NCI-H2029 treated with DMSO at 0.1 percent for 48 hours (cell line): ENCODE data around the gene PLCD4.
A peak's percentile ranks its signal among the peaks of the same experiment; 100 is the strongest.

Experiments
- DNase-seq: peaks from one replicate; lab custom pipeline; 2025; lab: John Stamatoyannopoulos, UW

Gene PLCD4

DNA sequence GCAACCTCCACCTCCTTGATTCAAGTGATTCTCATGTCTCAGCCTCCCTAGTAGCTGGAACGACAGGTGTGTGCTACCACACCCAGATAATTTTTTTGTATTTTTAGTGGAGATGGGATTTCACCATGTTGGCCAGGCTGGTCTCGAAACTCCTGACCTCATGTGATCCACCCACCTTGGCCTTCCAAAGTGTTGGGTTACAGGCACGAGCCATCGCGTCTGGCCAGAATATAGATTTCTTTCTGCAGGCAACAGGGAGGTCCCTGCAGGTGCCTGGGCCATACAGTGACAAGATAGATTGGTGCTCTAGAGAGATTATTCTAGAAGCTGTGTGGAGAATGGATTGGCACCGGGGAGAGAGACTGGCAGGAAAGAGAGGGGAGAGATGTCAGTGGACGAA, 13.3 kb downstream of the PLCD4 start:
- DNase-seq, result no peak

DNA sequence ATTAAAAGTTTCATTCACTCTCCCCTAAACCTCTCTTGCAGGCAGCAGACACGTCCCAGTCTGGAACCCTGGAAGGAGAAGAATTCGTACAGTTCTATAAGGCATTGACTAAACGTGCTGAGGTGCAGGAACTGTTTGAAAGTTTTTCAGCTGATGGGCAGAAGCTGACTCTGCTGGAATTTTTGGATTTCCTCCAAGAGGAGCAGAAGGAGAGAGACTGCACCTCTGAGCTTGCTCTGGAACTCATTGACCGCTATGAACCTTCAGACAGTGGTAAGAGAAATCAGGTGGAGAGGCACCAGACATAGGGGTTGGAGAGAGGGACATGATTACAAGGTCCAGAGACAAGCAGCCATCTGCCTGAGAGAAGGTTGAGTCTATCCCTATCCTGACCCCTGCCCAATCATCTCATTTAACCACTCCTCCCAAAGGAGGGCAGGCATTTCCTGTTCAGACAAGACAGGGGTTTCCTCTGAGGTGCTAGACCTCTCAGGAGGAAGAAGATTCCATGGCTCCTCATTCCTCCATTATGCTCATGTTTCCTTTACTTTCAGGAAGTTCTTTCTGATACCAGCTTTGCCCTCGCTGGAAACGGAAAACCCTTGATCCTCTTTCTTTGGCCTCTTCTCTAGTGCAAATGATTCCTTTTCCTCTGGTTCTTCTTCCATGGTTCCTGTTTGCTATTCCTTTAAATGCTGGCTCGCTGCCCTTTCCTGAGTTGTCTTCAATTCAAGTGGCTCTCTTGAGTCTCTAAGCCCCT, 15.1 kb downstream of the PLCD4 start:
- DNase-seq, result no peak

DNA sequence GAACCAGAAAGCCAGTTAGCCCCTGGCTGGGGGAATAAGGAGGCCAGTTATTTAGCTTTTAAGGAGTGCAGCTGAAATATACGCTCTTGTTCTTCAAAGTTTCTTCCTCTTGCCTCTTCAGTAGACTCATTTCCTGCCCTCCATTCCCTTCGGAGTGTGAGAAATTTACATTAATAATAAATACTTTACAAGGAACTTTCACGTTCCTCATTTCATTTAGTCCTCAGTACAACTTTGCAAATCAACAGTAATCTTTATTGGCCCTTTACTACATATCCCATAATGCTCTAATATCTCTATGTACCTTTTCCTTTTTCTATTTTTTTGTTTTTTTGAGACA, 15.6 kb downstream of the PLCD4 start:
- DNase-seq, result no peak

DNA sequence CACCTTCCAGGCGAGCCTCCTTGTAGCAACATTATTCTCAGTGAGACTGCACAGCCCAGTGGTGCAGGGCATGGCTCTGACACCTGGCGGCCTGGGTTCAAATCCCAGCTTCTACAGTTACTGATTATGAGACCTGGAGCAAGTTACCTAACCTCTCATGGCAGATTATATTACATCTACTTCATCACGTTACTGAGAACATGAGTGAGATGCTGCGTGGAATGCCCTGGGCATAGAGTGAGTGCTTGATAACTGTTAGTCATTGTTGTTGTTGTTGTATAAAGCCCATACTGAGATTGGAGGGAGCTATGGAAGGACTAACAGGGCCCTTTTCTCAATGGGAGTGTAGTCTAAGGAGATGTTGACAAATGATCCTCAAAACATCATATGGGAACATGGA, 18.7 kb downstream of the PLCD4 start:
- no peak for DNase-seq

DNA sequence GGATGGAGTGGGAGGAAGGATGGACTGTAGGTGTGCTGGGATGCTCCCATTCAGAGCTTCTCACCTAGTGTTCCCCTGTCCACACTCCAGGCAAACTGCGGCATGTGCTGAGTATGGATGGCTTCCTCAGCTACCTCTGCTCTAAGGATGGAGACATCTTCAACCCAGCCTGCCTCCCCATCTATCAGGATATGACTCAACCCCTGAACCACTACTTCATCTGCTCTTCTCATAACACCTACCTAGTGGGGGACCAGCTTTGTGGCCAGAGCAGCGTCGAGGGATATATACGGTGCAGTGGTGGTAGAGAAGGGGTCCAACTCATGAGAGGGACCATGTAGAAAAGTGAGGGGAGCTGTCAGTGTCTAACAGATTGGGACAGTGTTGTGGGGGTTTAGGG, 20.2 kb downstream of the PLCD4 start:
- DNase-seq, result no peak

DNA sequence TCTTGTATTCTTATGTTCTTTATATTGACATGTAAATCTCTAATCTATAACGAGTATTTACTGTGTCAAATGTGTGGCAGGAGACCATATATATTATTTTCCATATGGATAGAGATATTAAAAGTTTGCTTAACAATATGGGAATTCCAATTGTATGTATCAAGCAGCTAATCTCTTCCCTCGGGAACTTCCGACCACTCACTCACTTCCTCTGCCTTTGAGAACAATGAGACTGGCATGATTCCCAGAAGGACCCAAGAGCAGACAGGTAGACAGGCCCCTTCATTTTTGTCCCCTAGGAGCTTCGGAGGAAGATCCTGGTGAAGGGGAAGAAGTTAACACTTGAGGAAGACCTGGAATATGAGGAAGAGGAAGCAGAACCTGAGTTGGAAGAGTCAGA, 24.1 kb downstream of the PLCD4 start:
- no peak for DNase-seq

DNA sequence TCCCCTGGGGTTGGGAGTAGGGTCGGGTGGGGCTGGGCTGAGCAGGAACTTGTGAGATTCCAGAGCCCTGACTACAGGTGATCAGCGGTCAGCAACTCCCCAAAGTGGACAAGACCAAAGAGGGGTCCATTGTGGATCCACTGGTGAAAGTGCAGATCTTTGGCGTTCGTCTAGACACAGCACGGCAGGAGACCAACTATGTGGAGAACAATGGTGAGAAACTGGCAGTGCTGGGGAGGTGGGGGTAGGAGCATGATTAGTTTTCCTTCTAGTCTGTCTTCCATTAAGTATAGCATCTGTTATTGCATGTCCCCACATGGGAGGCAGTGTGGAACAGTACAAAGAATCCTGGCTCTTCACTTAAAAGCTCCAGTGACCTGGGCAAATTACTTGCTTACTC, 28.0 kb downstream of the PLCD4 start:
- no peak for DNase-seq

DNA sequence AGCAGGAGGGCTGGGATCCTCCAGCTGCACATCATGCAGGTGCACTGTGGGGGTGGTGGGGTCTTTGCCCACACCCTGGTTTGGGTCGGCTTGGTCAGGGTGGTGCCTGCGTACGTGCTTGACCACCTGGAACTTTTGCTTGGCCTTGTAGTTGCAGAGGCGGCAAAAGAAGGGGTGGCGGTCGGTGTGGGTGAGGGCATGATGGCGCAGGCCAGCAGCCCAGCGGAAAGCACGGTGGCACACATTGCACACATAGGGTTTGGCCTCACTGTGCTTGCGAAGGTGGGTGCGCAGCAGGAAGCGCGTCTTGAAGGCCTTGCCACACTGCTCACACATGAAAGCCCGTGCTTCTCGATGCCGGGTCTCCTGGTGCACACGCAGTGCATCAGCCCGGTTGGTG, 30.7 kb downstream of the PLCD4 start:
- DNase-seq, result no peak

DNA sequence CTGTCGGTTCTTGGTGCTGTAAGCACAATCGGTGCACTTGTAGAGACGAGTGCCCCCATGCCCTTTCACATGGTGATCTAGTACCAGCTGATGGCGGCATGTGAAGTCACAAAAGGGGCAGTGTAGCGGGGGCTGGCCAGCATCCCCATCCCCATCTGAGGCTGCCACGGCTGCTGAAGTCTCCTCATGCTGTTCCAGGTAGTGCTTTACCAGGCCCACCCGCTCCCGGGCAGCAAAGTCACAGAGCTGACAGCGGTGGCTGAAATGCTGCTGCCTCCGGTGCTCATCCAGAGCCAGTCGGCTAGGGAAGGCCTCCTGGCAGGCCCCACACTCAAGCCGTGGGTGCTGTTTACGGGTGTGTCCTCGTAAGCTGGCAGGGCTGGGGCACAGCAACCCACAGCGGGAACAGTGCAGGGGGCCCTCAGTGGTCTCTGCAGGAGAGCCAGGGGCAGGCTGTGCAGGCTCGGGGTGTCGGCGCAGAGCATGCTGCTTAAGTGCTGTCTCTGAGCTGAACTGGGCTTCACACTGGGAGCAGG, 34.5 kb downstream of the PLCD4 start:
- DNase-seq, result no peak

DNA sequence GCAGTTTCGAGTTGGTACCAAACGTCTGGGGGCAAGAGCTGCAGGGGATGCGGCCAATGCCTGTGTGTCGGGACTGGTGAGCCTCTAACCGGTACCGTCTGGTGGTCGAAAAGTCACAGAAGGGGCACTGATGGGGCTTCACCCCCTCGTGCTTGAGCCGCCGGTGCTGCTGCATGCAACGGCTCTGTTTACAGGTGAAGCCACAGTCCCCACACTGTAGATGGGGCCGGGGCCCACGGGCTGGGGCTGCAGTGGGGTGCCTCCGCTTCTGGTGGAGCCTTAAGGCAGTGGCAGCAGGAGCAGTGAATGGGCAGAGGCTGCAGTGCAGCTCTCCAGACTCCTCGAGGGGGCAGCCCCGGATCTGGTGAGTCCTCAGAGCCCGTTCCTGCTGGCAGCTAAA, 35.1 kb downstream of the PLCD4 start:
- no peak for DNase-seq

DNA sequence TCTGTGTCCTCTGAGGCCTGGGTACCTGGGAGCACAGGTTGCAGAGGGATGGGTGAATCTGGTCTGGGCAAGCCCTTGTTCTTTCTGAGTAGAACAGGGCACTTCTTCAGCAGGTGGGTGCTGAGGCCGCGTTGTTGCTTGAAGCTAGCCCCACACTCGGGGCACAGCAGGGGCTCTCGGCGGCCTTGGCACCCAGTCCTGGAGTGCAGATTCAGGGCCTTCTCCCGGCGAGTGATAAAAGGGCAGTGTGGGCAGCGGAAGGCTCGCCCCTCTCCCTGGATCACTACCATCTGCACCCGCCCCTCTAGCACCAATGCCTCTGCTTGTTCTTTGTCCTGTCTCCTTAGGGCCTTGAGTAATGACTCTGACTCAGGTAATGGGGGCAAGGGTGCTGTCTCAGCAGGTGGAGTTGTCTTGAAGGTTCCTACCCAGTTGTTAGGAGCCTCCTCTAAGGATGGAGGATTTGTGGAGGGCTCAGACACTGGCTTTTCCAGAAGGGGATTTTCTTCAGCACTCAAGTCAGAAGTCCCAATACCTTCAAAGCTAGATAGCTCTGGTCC, 36.1 kb downstream of the PLCD4 start:
- DNase-seq, result no peak

DNA sequence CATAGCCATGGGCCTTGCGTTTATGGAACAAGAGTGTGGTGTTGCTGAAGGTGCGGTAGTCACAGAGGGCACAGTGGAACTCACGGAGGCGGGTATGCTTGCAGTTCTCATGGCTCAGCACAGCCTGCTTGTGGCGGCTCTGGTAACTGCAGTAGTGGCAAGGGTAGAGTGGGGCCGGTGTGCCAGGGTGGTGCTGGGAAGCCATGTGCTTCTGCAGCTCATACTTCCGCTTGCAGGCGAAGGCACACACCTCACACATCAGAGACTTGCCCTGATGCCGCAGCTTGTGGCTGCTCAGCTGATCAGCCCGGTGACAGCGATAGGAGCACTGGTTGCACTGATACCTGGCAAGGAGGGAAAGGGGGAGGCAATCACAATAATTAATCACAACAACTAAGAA, 37.0 kb downstream of the PLCD4 start:
- DNase-seq, result no peak

DNA sequence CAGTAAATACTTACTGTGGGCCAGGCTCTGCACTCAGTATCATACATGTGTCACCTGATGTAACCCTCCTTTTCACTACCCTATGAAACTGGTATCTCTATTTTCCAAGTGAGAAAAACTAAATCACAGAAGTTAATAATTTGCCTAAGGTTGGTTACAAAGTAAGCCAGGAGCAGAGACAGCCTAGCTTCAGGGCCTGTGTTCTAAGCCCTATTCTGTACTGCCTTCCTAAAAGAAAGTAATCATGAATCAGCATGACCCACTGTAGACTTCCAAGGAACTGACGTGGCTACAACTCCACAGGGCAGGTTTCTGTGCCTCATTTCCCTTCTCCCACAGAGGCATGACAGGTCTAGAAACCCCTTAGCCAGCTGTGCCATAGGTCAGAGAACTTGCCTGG, 37.4 kb downstream of the PLCD4 start:
- DNase-seq, result no peak

DNA sequence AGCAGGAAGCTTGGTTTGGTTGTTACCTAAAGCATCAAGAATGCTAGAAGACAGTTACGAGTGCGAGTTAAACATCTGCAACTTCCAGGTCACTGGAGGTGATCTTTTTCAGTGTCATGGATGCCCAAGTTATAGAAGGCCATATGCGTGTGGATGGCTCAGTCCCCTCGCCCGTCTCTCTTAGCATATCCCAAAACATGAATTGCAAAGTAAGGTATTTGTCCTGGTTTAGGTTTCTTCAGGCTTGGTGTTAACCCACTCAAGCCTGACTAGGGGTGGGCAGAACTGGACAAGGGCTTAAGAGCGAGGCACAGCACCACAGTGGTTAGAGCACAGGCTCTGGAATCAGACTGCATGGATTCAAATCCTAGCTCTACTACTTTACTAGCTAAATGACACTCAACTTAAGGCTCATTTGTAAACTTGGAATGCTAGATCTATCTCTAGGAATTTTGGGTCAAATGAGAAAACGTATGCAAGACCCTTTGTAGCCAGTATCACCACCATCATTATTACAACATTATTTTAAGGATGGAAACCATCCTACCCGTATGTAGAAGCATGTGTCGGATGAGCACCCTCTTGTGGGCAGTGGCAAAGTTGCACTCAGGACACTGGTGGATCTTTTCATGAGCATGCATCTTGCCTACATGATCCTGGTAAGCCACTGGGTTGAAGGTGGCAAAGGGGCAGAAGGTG, 40.5 kb downstream of the PLCD4 start:
- DNase-seq, result no peak

DNA sequence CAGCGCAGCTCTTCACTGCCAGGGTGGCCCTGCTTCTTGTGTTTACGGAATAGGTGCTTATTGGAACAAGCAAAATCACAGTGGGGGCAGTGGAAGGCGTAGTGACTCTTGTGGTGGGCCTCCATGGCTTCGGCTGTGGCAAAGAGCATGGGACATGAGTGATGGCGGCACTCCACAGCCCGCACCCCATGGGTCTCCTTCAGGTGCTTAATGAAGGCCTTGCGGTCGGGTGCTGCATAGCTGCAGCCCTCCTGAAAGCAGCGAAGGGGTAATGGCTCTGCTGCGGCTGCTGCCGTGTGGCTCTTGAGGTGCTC, 41.0 kb downstream of the PLCD4 start:
- no peak for DNase-seq

DNA sequence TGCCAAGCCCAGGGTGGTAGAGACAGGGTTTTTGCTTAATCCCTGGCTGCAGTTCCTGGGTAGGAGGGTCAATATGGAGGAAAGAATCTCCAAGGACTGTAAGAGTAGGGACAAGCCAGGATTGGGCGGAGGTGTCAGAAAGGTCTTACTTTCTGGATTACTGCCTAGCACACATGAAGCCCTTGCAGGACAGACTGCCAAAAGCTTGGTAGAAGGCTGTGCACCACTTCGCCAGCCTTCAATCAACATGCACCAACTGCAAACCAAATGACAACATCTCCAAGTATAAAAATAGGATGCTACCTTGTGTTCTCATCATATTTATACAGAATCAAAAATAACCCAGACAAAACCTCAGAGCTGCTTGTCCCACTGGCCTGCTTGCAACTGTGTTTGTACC, 48.1 kb downstream of the PLCD4 start:
- no peak for DNase-seq

DNA sequence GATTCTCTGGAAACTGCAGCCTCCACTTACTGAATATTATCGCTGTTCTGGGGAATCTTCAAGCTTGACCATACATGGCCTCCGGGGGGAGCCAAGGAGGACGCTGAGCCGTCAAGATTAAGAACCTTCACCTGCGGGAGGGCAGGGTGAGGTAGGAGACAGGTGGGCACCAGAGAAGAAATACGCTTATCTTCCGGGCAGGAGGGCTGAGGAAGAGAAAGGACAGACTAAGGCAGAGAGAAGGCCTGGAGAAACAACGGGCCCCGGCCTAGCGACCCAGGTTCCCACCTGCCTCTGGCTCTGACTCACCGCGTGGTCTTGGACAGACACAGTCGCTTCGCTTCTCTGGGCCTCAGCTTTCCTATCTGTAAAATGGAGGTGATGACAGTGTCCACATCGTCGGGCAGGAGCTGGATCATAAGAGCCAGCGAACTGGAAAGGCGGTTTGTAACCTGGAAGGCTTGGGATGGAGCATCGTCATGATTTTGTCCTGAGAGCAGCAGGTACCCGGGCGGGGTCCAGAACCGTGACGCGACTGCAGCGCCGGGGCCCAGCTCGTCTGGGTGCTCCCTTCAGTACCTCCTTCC, 51.1 kb downstream of the PLCD4 start:
- DNase-seq, result no peak

DNA sequence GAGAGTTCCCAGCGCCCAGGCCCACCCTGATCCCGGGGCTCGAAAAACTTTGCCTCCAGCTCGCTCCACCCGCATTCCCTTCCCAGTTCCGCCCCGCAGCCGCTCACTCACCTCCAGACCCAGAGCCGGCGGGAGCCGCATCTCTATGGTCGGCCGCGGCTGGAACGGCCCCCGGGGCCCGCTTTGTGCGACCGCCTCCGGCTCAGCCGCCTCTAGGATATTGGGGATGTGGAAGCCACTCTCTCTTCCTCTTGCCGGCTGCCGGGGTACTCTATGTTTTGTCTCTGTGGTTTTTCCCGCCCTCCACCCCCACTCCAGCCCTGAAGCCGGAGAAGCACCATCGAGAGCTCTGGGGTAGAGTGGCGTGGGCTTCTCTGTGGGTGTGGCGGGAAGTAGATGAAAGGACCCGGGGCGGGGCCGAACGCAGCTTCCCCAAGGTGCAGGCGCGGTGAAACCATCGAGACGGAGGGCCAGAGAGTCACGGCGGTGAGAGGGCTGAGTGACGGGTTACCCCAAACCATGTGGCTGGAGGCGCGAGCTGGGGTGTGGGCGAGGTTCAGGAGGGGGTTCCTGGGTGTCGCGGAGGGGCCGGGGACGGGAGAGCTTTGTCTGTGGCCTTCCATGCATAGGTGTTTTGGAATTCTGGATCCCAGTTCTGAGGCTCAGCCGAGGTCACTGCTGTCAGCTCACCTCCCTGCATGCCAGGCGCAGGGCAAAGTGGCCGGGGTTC, 51.7 kb downstream of the PLCD4 start, which contains the start of the genes BCS1L and ZNF142:
Gene BCS1L (plus strand): TSS at position 426 of the 730 bp plus-strand sequence. CDS start 1,305 bp downstream, outside the sequence.
Gene ZNF142 (minus strand): TSS at position 366 of the 730 bp plus-strand sequence. CDS start 3,194 bp downstream, outside the sequence.
- peak; percentile 62 for DNase-seq

DNA sequence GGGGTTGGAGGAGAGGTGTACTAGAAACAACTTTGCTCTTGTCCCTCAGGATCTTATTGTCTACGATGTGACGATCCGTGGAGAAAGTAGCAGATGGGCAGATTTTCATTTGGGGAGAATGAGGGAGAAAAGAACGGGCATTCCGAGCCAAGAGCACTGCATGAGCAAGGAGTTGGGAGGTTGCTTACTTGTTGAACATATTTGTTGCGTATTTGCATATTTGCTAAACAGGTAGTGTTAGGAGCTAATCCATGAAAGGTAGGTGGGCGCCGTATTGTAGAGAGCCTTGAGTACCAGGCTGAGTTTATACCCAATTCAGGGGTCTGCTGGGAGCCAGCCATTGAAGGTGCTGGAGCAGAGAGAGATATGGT, 52.3 kb downstream of the PLCD4 start:
- DNase-seq, result no peak

DNA sequence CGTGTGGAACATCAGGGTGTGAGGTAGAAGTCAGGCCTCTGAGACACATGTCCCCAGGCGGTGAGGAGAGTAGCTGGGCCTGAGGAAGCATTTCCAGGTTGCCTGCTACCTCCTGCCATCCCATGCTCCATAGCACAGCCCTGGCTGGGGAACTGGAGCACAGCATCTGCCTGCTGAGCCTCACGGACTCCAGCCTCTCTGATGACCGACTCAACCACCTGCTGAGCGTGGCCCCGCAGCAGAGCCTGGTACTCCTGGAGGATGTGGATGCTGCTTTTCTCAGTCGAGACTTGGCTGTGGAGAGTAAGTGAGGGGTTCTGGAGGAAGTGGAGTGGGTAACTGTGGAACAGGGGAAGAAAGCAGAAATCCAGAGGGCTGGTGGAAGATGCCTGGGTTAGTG, 54.7 kb downstream of the PLCD4 start:
- DNase-seq, result no peak

DNA sequence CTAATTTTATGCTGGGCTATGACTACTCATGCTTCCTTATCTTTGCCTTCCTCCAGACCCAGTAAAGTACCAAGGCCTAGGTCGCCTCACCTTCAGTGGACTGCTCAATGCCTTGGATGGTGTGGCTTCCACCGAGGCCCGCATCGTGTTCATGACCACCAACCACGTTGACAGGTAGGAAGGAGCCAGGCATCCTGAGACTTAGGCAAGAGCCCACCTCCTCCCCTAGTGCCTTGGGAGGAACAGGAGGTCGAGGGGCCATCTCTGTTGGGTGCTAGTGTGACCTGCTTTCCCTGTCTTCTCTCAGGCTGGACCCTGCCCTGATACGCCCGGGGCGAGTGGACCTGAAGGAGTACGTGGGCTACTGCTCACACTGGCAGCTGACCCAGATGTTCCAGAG, 55.1 kb downstream of the PLCD4 start:
- DNase-seq, result no peak

DNA sequence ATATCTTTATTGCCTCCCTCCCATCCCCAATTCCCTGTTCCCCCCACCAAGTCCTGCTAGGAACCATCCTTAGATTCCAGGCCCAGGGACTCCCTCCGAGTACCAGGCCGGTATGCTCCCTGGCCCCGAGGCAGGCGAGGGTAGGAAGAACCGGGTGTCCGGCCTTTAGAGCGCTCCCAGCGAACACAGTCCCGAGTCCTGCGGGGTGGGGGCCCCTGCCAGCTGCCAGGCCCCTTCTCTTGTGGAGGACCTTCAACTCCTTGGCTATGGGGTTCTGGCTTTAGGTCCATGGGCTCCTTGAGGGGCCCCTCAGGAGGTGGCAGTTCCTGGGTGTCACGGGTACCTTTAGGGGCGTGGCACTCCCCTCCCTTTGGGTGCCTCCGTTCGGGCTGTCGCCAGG, 56.2 kb downstream of the PLCD4 start:
- DNase-seq, result no peak
